Large intestine (tissue), 3 donors: ENCODE data around the gene CASKIN1. TPM values are rescaled to one million over a fixed set of nuclear protein-coding genes. Genes with fewer than 3 reads are reported as not detected.
"Not testable (repeated sequence)": the region's sequence is repeated elsewhere in the genome, so short reads cannot be mapped to it uniquely, and the experiment has no call there.

Experiments used
- DNase-seq, 2 donors: peaks; one replicate each; pipeline versions ENCODE4 v3.0.0 to v3.0.0-alpha.2; 2013
- H3K27ac ChIP-seq: one replicate; pipeline ENCODE4 v1.5.1; 2013; ENCODE audit warnings: low read length
- H3K27me3 ChIP-seq: 2 replicates; pipeline ENCODE4 v1.6.1; 2013; ENCODE audit warnings: low read length; ENCODE audit not compliant: control insufficient read depth, insufficient read depth
- H3K36me3 ChIP-seq: 2 replicates; pipeline ENCODE4 v1.6.1; 2013; ENCODE audit warnings: low read length; ENCODE audit not compliant: control insufficient read depth, insufficient read depth
- H3K4me1 ChIP-seq: one replicate; pipeline ENCODE4 v1.6.1; 2013; ENCODE audit warnings: low read length; ENCODE audit not compliant: control insufficient read depth, insufficient read depth
- H3K4me3 ChIP-seq: one replicate; pipeline ENCODE4 v1.5.1; 2013; ENCODE audit warnings: low read length
- H3K9me3 ChIP-seq: one replicate; pipeline ENCODE4 v1.6.1; 2013; ENCODE audit warnings: mild to moderate bottlenecking, low read depth, low read length, moderate library complexity; ENCODE audit not compliant: control insufficient read depth
- WGBS: methylation state at CpG from one replicate; pipeline ENCODE4 v1.1.5; 2013; ENCODE audit warnings: low lambda C conversion rate; ENCODE audit not compliant: insufficient coverage; 5-methylcytosine and 5-hydroxymethylcytosine counted together
- polyA plus RNA-seq: library from polyadenylated mRNA; unstranded; fragments of 120-200 nt; gene quantifications from one replicate; pipeline ENCODE4 v1.2.1, GENCODE V29; 2013

The CASKIN1 gene
- polyA plus RNA-seq, 1 donor = 0.96 TPM

- not testable (repeated sequence) for DNase-seq, H3K27ac ChIP-seq, H3K9me3 ChIP-seq, H3K4me3 ChIP-seq
- WGBS = 93% methylated on average over 2 of the region's 8 CpGs
- Histone ChIP-seq H3K36me3 (peaks cover 16% of the 10 kb centered on the region), H3K27me3 (peaks cover 25% of the 10 kb centered on the region), H3K4me1 (peaks cover 11% of the 10 kb centered on the region)
Measured at GRCh38 chr16:2203119-2203688, 6.8 kb upstream of the CASKIN1 start.

GRCh38 chr16:2200313-2200712, 3.9 kb upstream of the CASKIN1 start:
- Histone ChIP-seq H3K27ac (no peak overlapping the region), H3K4me3 (no peak overlapping the region), H3K4me1 (peaks cover 9% of the 10 kb centered on the region), H3K36me3 (no peaks in the 10 kb centered on the region), H3K27me3 (peaks cover 45% of the 10 kb centered on the region), H3K9me3 (peaks cover 9% of the 10 kb centered on the region)
- WGBS = no CpG with 5 or more reads among the region's 6 CpGs
- no peak for DNase-seq

- Histone ChIP-seq H3K9me3 (peaks cover 9% of the 10 kb centered on the region), H3K27ac (no peak overlapping the region), H3K4me3 (no peak overlapping the region), H3K27me3 (peaks cover 52% of the 10 kb centered on the region), H3K4me1 (peaks cover 13% of the 10 kb centered on the region), H3K36me3 (no peaks in the 10 kb centered on the region)
- no peak for DNase-seq
- no CpG with 5 or more reads among the region's 14 CpGs for WGBS
Measured at GRCh38 chr16:2199621-2200139, 3.3 kb upstream of the CASKIN1 start.

GRCh38 chr16:2199095-2199494, 2.7 kb upstream of the CASKIN1 start:
- Histone ChIP-seq H3K27ac (no peak overlapping the region), H3K4me1 (peaks cover 13% of the 10 kb centered on the region), H3K27me3 (peaks cover 57% of the 10 kb centered on the region), H3K9me3 (peaks cover 9% of the 10 kb centered on the region), H3K36me3 (no peaks in the 10 kb centered on the region), H3K4me3 (no peak overlapping the region)
- DNase-seq = no peak
- WGBS = no CpG with 5 or more reads among the region's 5 CpGs

- Histone ChIP-seq H3K36me3 (no peaks in the 10 kb centered on the region), H3K27me3 (peaks cover 64% of the 10 kb centered on the region), H3K4me1 (peaks cover 13% of the 10 kb centered on the region), H3K4me3 (no peak overlapping the region), H3K9me3 (peaks cover 7% of the 10 kb centered on the region), H3K27ac (no peak overlapping the region)
- no peak for DNase-seq
- 100% methylated on average over 1 of the region's 4 CpGs for WGBS
Measured at GRCh38 chr16:2198283-2198682, 1.9 kb upstream of the CASKIN1 start.

- no CpG with 5 or more reads among the region's 6 CpGs for WGBS
- no peak for DNase-seq
- no peak overlapping the region for H3K27ac ChIP-seq
- H3K27me3 ChIP-seq = peaks cover 64% of the 10 kb centered on the region
- no peak overlapping the region for H3K4me3 ChIP-seq
- H3K9me3 ChIP-seq = peaks cover 6% of the 10 kb centered on the region
- H3K4me1 ChIP-seq = peaks cover 13% of the 10 kb centered on the region
- H3K36me3 ChIP-seq = no peaks in the 10 kb centered on the region
Measured at GRCh38 chr16:2197765-2198164, 1.4 kb upstream of the CASKIN1 start.

GRCh38 chr16:2196981-2197511, 641 bp upstream of the CASKIN1 start:
- H3K36me3 ChIP-seq = no peaks in the 10 kb centered on the region
- no peak for DNase-seq
- no peak overlapping the region for H3K4me3 ChIP-seq
- WGBS = no CpG with 5 or more reads among the region's 32 CpGs
- no peak overlapping the region for H3K27ac ChIP-seq
- H3K4me1 ChIP-seq = peaks cover 13% of the 10 kb centered on the region
- peaks cover 64% of the 10 kb centered on the region for H3K27me3 ChIP-seq
- peaks cover 6% of the 10 kb centered on the region for H3K9me3 ChIP-seq

- Histone ChIP-seq H3K27me3 (peaks cover 62% of the 10 kb centered on the region), H3K36me3 (no peaks in the 10 kb centered on the region), H3K4me1 (peaks cover 13% of the 10 kb centered on the region), H3K9me3 (peaks cover 6% of the 10 kb centered on the region), H3K27ac (no peak overlapping the region), H3K4me3 (peak overlapping the region; percentile 3)
- WGBS = no CpG with 5 or more reads among the region's 49 CpGs
- no peak for DNase-seq
Measured at GRCh38 chr16:2195322-2196161, 863 bp downstream of the CASKIN1 start.

- WGBS = no CpG with 5 or more reads among the region's 10 CpGs
- no peak overlapping the region for H3K4me3 ChIP-seq
- peak; percentile 48 to 53 for DNase-seq
- H3K4me1 ChIP-seq = peaks cover 13% of the 10 kb centered on the region
- H3K27me3 ChIP-seq = peaks cover 55% of the 10 kb centered on the region
- no peaks in the 10 kb centered on the region for H3K36me3 ChIP-seq
- peaks cover 6% of the 10 kb centered on the region for H3K9me3 ChIP-seq
- H3K27ac ChIP-seq = no peak overlapping the region
Measured at GRCh38 chr16:2194852-2195321, 1.5 kb downstream of the CASKIN1 start.

GRCh38 chr16:2194166-2194834, 2.1 kb downstream of the CASKIN1 start:
- Histone ChIP-seq H3K4me1 (peaks cover 13% of the 10 kb centered on the region), H3K4me3 (no peak overlapping the region), H3K27ac (no peak overlapping the region), H3K9me3 (peaks cover 6% of the 10 kb centered on the region), H3K27me3 (peaks cover 50% of the 10 kb centered on the region), H3K36me3 (no peaks in the 10 kb centered on the region)
- DNase-seq = no peak
- no CpG with 5 or more reads among the region's 16 CpGs for WGBS
